Stomach (tissue), 4 donors: Measurements from ENCODE around the gene ELF4.

Experiments used
- CTCF ChIP-seq, 7 experiments: fragments of 450-650 bp in 4 of 7; fragments of 200-600 bp in 3 of 7; sonication (generic) in 3 of 7; IDR thresholded peaks; one replicate each; pipeline ENCODE4 v1.5.1; 2016 to 2019; ENCODE audit warnings: antibody characterized with exemption in 7 of 7, control low read depth in 2 of 7, mild to moderate bottlenecking in 1 of 7
- EP300 ChIP-seq: sonication (generic); formaldehyde crosslinking; IDR thresholded peaks from one replicate; pipeline ENCODE4 v1.6.1; 2017; ENCODE audit warnings: antibody characterized with exemption
- POLR2A ChIP-seq, 4 donors: fragments of 450-650 bp; IDR thresholded peaks; one replicate each; pipeline ENCODE4 v1.6.1; 2016; ENCODE audit warnings: antibody characterized with exemption in 4 of 4, control low read depth in 2 of 4, mild to moderate bottlenecking in 1 of 4, moderate library complexity in 1 of 4
- POLR2AphosphoS5 ChIP-seq, 3 donors: sonication (generic); formaldehyde crosslinking; IDR thresholded peaks; one replicate each; pipeline ENCODE4 v1.6.1; 2016; ENCODE audit warnings: antibody characterized with exemption in 3 of 3

- no peak for TF ChIP-seq POLR2A (IDR thresholded peaks at IDR 0.05)
- no peak for TF ChIP-seq CTCF (IDR thresholded peaks at IDR 0.05)
- TF ChIP-seq EP300, result no peak
- TF ChIP-seq POLR2AphosphoS5 (IDR thresholded peaks at IDR 0.05), result no peak
Measured at GRCh38 chrX:130081421-130082045, 28.8 kb downstream of the ELF4 start.
